Activated CD4-positive, alpha-beta T cell treated with anti-CD3 and anti-CD28 coated beads for 36 hours (primary cell): ENCODE results near the gene RBM19. TPM values are rescaled to one million over a fixed set of nuclear protein-coding genes. Genes with fewer than 3 reads are reported as not detected.

Experiments used
- ATAC-seq: fragments of 200-7000 bp; cut with Tn5 transposase; one replicate; pipeline ENCODE4 v1.10.0; 2021; ENCODE audit warnings: mild to moderate bottlenecking, moderate library complexity
- CTCF ChIA-PET: fragments of 350-600 bp; sonication (Branson Sonifier 250); formaldehyde crosslinking; loops from one replicate; lab custom pipeline; 2021; ENCODE audit warnings: antibody characterized with exemption; lab: Charles Lee
- POLR2A ChIA-PET: fragments of 350-600 bp; sonication (Branson Sonifier 250); formaldehyde crosslinking; loops from one replicate; lab custom pipeline; 2021; ENCODE audit warnings: antibody characterized with exemption, inconsistent platforms; lab: Charles Lee
- DNase-seq: peaks from one replicate; pipeline ENCODE4 v3.0.0-alpha.2; 2020
- H3K27ac Mint-ChIP-seq: one replicate; pipeline ENCODE4 v1.8.0; 2021; ENCODE audit warnings: mixed read lengths
- H3K27me3 Mint-ChIP-seq: one replicate; pipeline ENCODE4 v1.8.0; 2021; ENCODE audit warnings: mixed read lengths
- H3K36me3 Mint-ChIP-seq: one replicate; pipeline ENCODE4 v1.8.0; 2021; ENCODE audit warnings: low read depth, mixed read lengths
- H3K4me1 Mint-ChIP-seq: one replicate; pipeline ENCODE4 v1.8.0; 2021; ENCODE audit warnings: mixed read lengths
- H3K4me3 Mint-ChIP-seq: one replicate; pipeline ENCODE4 v1.8.0; 2021; ENCODE audit warnings: mild to moderate bottlenecking, moderate library complexity, mixed read lengths
- H3K9me3 Mint-ChIP-seq: one replicate; pipeline ENCODE4 v1.8.0; 2021; ENCODE audit warnings: low read depth, mixed read lengths
- intact Hi-C, 2 experiments: fragments of 100-400 bp; cut with DNase I in 1 of 2; cut with micrococcal nuclease in 1 of 2; formaldehyde crosslinking; loops; one replicate each; pipeline versions ENCODE4 v1.14.2 to v1.15.1; 2022 to 2024; cut with DNase I, micrococcal nuclease
- total RNA-seq, 2 experiments: library from RNA; stranded (reverse); gene quantifications; one replicate each; pipeline ENCODE4 v1.2.3, GENCODE V29; 2021

RBM19 gene
- total RNA-seq, 2 experiments from 2014 or later, result 79.6 to 93.5 TPM

DNA sequence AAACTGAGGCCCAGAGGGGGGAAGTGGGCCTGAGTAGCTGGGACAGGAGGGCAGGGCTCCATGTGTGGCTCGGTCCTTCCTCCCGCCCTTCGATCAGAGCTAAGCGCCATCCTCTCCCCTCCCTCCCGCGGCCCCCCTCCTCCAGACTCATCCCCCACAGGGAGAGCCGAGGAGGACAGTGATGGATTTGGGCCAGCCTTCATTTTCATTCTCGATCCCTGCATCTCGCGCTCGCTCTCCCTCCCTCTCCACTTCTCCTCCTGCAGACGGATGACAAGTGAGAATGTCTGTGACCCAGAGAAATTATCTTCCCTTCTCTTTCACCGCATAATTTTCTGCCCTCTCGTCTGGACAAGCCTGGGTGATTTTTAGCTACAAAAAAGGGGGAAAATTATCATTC, 183.3 kb downstream of the RBM19 start:
- ChIA-PET CTCF (interaction anchor here (0.6 kb wide), 1 partner anchor 104 kb away, joined by 4 read pairs; no protein-coding TSS in a partner anchor), POLR2A (interaction anchor here (0.7 kb wide), 1 partner anchor 9 kb away, joined by 3 read pairs; no protein-coding TSS in a partner anchor)
- Mint-ChIP-seq H3K36me3 (no peaks in the 10 kb centered on the region), H3K4me1 (no peaks in the 10 kb centered on the region), H3K4me3 (no peak overlapping the region), H3K27me3 (peaks cover 27% of the 10 kb centered on the region), H3K27ac (no peak overlapping the region), H3K9me3 (no peaks in the 10 kb centered on the region)
- intact Hi-C loops, result no loop called here
- ATAC-seq (no peak), DNase-seq (no peak)

DNA sequence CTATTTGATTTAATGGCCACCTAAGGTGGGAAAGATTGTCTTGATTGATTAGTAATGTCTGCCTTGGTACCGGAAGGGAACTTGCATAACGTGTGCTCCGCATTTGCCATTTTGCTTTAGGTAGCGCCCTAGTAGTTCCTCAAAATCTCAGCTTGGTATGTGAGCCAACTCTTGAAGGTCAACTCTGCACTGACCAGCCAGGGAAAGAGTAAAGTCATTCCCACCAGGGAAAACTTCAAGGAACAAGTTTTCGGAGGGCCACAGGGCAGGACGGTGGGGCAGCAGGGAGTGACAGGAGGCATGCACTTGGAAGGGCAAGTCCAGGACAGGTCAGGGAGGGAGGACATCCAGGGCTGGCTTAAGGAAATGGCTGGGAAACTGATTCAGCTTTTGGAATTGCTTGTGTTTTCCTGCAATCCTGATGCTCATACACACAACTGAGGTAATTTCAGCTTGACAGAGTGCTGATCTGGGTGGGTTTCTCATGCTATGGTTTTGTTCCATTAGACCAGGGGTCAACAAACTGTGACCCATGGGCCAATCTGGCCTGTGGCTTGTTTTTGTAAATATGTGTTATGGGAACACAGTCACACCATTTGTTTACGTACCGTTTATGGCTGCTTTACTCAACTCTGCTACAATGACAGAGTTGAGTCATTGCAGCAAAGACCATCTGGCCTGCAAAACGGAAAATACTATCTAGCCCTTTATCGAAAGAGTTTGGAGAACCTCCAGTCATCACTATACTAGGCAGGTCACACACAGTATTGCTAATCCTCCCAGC, 184.5 kb downstream of the RBM19 start:
- ATAC-seq, result no peak
- Mint-ChIP-seq H3K36me3 (no peaks in the 10 kb centered on the region), H3K27me3 (peaks cover 34% of the 10 kb centered on the region), H3K4me3 (no peak overlapping the region), H3K27ac (no peak overlapping the region), H3K4me1 (no peaks in the 10 kb centered on the region), H3K9me3 (no peaks in the 10 kb centered on the region)
- CTCF ChIA-PET, result no interaction called here
- intact Hi-C loops, result no loop called here
- no peak for DNase-seq
- POLR2A ChIA-PET, result no interaction called here

DNA sequence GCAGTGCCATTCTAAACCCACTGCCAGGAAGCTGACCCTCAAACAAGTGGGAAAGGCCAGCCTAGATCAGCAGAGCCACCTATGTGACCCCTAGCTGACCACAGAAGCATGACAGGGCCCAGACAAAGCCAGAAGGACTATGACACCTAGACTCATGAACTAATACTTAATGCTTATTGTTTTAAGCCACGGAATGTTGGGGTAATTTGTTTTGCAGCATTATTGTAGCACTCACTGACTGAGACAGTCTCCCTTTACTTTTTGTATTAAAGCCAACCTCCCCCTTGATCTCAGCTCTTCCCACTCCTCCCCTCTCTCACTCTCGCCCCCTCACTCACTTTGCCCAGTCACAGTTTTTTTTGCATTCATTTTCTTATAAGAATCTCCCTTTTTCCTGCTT, 186.4 kb downstream of the RBM19 start:
- DNase-seq (no peak), ATAC-seq (no peak)
- H3K9me3 Mint-ChIP-seq, result no peaks in the 10 kb centered on the region
- H3K27me3 Mint-ChIP-seq, result peaks cover 34% of the 10 kb centered on the region
- H3K4me1 Mint-ChIP-seq, result no peaks in the 10 kb centered on the region
- ChIA-PET CTCF (interaction anchor here (0.5 kb wide), 1 partner anchor 349 kb away, joined by 3 read pairs; no protein-coding TSS in a partner anchor), POLR2A (no interaction called here)
- H3K36me3 Mint-ChIP-seq, result no peaks in the 10 kb centered on the region
- no peak overlapping the region for H3K4me3 Mint-ChIP-seq
- H3K27ac Mint-ChIP-seq, result no peak overlapping the region
- intact Hi-C loops, result no loop called here

DNA sequence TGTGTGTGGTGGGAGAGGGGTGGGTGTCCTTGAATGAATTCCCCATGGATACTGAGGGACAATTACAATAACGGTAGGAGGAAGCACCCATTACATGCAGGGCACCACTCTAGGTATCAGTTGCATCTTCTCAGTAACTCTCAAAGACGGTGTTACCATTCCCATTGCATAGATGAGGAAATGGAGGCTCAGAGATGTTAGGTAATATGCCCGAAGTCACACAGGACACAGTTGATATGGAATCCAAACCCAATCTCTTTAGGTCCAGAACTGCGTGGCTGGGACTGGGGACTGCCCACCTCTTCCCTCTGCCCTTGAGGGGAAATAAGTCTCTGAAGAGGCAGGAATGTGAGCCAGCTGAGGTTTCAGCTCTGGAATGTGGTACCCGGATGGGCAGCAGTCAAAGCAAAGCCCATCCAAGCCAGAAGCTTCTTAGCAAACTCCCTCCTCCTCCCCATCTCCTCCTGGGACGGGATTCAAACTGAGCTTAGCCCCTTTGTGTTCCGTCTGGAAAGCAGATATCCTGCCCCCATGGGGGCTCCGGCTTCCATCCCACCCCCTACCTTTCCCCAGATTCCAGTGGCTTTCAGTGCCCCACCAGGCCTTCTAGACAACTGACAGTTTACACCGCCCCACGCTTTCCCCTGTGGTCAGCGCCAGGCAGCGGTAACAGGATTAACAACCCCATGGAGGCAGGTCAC, 187.5 kb downstream of the RBM19 start:
- DNase-seq, result no peak
- no peaks in the 10 kb centered on the region for H3K36me3 Mint-ChIP-seq
- H3K4me1 Mint-ChIP-seq, result no peaks in the 10 kb centered on the region
- POLR2A ChIA-PET, result no interaction called here
- CTCF ChIA-PET, result no interaction called here
- H3K27me3 Mint-ChIP-seq, result peaks cover 33% of the 10 kb centered on the region
- intact Hi-C loops, result no loop called here
- no peak overlapping the region for H3K4me3 Mint-ChIP-seq
- H3K27ac Mint-ChIP-seq, result no peak overlapping the region
- no peaks in the 10 kb centered on the region for H3K9me3 Mint-ChIP-seq
- no peak for ATAC-seq

DNA sequence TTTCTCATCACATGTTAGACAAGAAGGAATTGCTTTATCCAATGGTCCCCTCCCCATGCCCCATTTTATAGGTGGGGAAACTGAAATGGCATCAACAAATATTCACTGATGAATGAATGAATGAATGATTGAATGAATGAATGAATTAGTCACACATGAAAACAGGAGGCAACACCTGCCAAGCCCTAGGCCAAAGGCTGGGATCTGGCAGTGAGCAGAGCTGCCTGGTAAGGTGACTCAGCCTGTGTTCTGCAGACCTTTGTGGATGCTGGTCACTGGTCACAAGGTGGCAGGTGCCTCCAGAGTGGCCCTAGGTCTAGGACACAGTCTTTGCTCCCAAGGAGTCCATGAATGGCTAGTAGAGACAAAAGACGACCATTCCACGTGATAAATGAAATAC, 188.4 kb downstream of the RBM19 start:
- Mint-ChIP-seq H3K4me1 (no peaks in the 10 kb centered on the region), H3K36me3 (no peaks in the 10 kb centered on the region), H3K27me3 (peaks cover 31% of the 10 kb centered on the region), H3K27ac (no peak overlapping the region), H3K9me3 (no peaks in the 10 kb centered on the region), H3K4me3 (no peak overlapping the region)
- ATAC-seq (no peak), DNase-seq (no peak)
- POLR2A ChIA-PET, result no interaction called here
- intact Hi-C loops, result no loop called here
- CTCF ChIA-PET, result no interaction called here

DNA sequence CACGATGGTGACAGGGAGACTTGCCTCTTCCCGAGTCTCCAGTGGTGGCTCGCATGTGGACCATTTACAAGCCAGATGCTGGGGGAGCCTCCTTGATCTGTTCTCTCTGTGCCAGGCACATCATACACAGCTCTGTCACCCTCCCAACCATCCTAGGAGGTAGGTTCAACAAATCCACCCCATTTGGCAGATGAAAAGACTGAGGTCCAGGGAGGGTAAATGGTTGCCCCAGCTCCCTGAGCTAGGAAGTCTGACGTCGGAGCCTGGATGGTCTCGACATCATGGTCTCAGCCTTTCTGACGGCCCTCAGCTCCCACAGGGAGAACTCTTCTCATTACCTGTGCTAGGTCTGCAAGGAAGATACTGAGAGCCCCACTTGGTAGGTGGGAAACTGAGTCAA, 189.6 kb downstream of the RBM19 start:
- intact Hi-C loops, result no loop called here
- no peaks in the 10 kb centered on the region for H3K4me1 Mint-ChIP-seq
- no peak overlapping the region for H3K27ac Mint-ChIP-seq
- peaks cover 25% of the 10 kb centered on the region for H3K27me3 Mint-ChIP-seq
- ChIA-PET CTCF (no interaction called here), POLR2A (no interaction called here)
- no peaks in the 10 kb centered on the region for H3K36me3 Mint-ChIP-seq
- H3K9me3 Mint-ChIP-seq, result no peaks in the 10 kb centered on the region
- H3K4me3 Mint-ChIP-seq, result no peak overlapping the region
- DNase-seq (no peak), ATAC-seq (no peak)

DNA sequence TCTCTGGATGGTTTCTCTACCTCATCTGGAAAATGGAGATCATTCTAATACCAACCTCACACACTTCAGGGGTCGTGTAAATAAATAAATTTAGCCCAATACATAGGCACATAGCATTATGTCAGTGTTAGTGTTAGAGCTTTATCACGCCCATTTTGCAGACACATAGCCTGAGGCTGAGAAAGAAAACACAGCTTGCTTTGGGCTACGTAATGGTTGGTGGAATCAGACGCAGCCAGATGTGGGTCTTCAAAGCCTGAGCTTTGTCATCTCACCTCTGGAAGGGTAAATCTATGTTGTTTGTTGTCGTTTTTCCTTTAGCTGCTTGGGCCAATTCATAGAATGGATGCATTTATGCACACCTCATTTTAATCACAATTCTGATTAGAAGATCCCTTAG, 191.6 kb downstream of the RBM19 start:
- Mint-ChIP-seq H3K27ac (no peak overlapping the region), H3K27me3 (peaks cover 18% of the 10 kb centered on the region), H3K4me3 (no peak overlapping the region), H3K4me1 (no peaks in the 10 kb centered on the region), H3K36me3 (no peaks in the 10 kb centered on the region), H3K9me3 (no peaks in the 10 kb centered on the region)
- ChIA-PET POLR2A (interaction anchor here (1.2 kb wide), 1 partner anchor 35 kb away, joined by 9 read pairs; no protein-coding TSS in a partner anchor), CTCF (no interaction called here)
- ATAC-seq (no peak), DNase-seq (no peak)
- intact Hi-C loops, result no loop called here

DNA sequence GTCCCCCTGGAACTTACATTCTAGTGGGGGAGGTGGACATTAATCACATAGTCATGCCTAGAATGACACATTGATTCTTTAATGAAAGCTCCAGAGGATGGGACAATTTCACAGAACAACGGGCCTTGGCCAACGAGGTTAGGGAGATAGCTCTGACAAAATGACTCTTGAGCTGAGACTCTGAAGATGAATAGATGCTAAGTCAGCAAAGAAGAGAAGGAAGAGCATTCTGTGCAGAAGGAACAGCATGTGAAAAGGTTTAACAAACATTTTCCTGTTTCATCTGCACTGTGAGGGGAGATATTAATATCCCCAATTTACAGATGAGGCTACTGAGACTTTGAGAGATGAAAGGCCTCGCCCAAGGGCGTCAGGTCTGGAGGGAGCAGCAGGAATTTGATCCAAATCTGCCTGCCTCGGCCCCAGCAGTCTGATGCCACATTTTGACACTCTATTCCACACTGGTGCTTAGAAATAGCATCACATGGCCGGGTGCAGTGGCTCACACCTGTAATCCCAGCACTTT, 193.6 kb downstream of the RBM19 start:
- ChIA-PET CTCF (interaction anchor here (0.6 to 1.0 kb wide), 2 partner anchors 21 to 97 kb away, joined by 3 read pairs; no protein-coding TSS in a partner anchor), POLR2A (no interaction called here)
- no peak overlapping the region for H3K27ac Mint-ChIP-seq
- no peaks in the 10 kb centered on the region for H3K9me3 Mint-ChIP-seq
- intact Hi-C loops, result no loop called here
- no peak overlapping the region for H3K4me3 Mint-ChIP-seq
- ATAC-seq, result no peak
- H3K36me3 Mint-ChIP-seq, result no peaks in the 10 kb centered on the region
- no peak for DNase-seq
- H3K27me3 Mint-ChIP-seq, result peaks cover 10% of the 10 kb centered on the region
- no peaks in the 10 kb centered on the region for H3K4me1 Mint-ChIP-seq

DNA sequence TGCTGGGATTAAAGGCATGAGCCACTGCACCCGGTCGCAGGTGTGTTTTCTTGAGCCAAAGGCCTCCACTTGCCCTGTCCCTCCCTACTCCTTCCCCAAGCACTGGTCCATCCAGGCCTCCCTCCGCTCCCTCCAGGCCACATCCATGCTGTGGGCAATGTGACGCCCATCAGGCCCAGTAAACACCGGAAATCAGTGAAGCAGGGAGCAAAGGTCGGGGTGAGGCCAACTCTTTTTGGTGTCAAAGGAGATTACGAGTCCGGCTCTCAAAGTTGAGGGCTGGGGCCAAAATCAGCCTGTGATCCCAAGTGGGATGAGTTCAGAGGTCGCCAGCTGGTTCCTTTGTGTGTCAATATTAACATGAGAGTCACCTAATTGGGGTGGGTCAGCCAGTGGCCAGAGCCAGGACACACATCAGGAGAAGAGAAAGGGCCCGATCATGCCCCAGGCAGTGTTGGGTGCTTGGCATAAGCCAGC, 195.7 kb downstream of the RBM19 start:
- ChIA-PET POLR2A (interaction anchor here (0.6 kb wide), 1 partner anchor 309 kb away, joined by 3 read pairs; no protein-coding TSS in a partner anchor), CTCF (no interaction called here)
- Mint-ChIP-seq H3K36me3 (no peaks in the 10 kb centered on the region), H3K4me3 (no peak overlapping the region), H3K27ac (no peak overlapping the region), H3K27me3 (peaks cover 6% of the 10 kb centered on the region), H3K4me1 (no peaks in the 10 kb centered on the region), H3K9me3 (no peaks in the 10 kb centered on the region)
- no peak for ATAC-seq
- intact Hi-C loops, result no loop called here
- DNase-seq, result no peak

DNA sequence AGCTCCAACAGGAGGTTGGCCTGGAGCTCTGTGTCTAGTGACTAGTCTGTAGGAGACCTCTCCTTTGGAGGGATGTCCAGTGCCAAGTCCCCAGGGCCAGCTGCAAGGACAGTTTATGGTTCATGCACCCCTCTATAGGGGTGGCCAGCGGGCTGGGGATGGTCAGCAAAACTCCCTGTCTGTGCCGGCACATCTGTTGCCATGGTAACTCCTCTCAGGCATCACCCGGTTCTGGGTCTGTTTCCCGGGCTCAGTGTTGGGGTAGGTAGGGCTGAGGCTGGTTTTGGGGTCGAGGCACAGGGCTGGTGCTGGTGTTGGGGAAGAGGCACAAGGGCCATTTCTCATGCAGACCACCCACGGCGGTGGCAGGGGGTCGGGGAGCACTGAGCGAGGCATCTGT, 196.8 kb downstream of the RBM19 start:
- Mint-ChIP-seq H3K36me3 (no peaks in the 10 kb centered on the region), H3K27ac (no peak overlapping the region), H3K27me3 (peaks cover 4% of the 10 kb centered on the region), H3K4me1 (no peaks in the 10 kb centered on the region), H3K9me3 (no peaks in the 10 kb centered on the region), H3K4me3 (no peak overlapping the region)
- ChIA-PET POLR2A (no interaction called here), CTCF (no interaction called here)
- DNase-seq, result no peak
- no peak for ATAC-seq
- intact Hi-C loops, result no loop called here

DNA sequence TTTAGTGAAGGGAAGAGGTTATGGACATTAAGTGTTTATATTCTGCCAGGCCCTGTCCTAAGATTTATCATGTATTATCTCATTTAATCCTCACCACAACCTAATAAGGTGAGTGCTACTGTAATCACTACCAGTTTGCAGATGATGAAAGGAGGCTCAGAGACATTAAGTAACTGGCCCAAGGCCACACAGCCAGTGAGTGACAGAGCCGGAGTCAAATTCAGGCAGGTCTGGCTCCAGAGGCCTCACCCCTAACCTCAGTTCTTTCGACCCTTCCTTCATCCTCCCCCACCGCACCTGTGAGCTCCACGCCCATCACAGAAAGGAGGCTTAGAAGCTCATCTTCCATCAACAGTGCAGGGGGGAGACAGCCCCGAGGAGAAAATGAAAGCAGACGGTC, 197.3 kb downstream of the RBM19 start:
- ChIA-PET POLR2A (no interaction called here), CTCF (no interaction called here)
- H3K36me3 Mint-ChIP-seq, result no peaks in the 10 kb centered on the region
- peaks cover 4% of the 10 kb centered on the region for H3K27me3 Mint-ChIP-seq
- no peak for ATAC-seq
- no peaks in the 10 kb centered on the region for H3K9me3 Mint-ChIP-seq
- no peak overlapping the region for H3K4me3 Mint-ChIP-seq
- H3K4me1 Mint-ChIP-seq, result no peaks in the 10 kb centered on the region
- H3K27ac Mint-ChIP-seq, result no peak overlapping the region
- intact Hi-C loops, result no loop called here
- DNase-seq, result no peak
